ENCODE results near the gene PREB.
A peak's percentile ranks its signal among the peaks of the same experiment; 100 is the strongest.

PREB gene

DNA sequence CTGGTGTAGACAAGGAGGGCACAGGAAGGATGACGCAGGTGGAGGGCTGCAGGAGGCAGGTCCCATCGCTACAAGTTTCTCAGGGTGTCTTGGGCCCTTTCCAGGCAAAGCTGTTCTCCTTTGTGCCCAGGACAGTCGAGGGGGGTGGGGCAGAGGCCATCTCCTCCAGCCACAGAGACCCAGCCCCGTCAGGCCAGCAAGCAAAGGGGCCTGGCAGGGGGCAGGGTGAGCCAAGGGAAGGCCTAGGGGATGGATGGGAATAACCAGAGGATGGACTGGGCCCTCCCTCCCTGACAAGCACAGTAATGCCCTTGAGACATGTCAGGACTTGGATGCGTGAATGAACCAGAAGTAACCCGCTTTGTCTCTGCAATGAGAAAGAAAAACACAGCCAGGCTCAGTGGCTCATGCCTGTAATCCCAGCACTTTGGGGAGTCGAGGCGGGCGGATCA is 20.7 kb upstream of the PREB start:
- DNase-seq (ENCODE audit: low read depth), result no peak
- H3K4me3 ChIP-seq (ENCODE audit: low read depth, low read length), result no peak overlapping the region

DNA sequence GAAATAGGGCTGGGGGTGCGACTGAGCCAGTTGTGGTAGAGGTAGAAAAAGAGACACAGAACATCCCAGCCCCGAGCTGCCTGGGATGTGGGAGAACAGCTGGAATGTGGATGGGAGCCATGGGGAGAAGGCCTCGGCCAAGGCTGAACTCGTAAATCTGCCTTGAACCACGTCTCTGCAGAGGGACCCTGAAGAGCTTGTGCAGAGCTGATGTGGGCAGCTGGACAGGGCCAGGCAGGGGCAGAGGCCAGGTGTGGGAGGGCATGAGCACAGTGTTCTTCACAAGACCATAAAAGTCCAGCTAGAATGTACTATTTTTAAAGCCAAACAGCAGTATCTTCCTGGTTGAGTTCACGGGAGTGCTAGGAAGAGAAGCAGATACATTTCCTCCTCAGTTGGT is 20.1 kb upstream of the PREB start:
- DNase-seq (ENCODE audit: low read depth), result no peak

DNA sequence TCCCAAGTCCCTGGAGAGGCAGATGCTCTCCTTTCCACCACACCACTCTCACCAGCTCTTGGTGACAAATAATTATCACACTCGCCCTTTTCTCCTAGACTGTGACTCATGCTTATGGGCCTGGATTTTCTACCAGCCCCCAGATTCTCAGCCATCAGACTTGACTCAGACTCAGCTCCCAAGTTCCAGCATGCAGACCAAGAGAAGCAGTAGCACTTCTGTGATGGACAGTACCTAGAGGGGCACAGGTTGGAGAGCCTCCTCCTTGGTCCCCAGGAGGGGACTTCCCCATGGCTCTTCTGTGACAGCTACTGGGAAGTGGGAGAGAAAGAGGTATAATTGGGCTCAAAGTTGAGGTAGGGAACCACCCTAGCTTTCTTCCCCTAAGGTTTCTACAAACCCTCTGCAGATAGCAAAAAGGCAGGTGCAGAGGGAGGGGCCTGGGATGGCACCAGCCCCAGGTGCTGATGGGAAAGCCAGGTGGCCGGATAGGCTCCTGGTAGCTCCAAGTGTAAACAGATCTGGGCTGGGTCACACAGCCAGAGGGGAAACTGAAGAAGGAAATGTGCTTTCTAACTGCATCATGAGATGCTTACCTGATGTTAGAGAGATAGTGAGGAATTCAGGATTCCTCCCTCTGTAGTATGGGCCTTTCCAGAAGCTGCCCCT is 18.5 kb upstream of the PREB start:
- no peak for DNase-seq (ENCODE audit: low read depth)
- no peak overlapping the region for H3K4me3 ChIP-seq (ENCODE audit: low read depth, low read length)

More for the DNA sequence above, 20.1 kb upstream of the PREB start:
- H3K4me3 ChIP-seq (ENCODE audit: low read depth, low read length), result no peak overlapping the region

DNA sequence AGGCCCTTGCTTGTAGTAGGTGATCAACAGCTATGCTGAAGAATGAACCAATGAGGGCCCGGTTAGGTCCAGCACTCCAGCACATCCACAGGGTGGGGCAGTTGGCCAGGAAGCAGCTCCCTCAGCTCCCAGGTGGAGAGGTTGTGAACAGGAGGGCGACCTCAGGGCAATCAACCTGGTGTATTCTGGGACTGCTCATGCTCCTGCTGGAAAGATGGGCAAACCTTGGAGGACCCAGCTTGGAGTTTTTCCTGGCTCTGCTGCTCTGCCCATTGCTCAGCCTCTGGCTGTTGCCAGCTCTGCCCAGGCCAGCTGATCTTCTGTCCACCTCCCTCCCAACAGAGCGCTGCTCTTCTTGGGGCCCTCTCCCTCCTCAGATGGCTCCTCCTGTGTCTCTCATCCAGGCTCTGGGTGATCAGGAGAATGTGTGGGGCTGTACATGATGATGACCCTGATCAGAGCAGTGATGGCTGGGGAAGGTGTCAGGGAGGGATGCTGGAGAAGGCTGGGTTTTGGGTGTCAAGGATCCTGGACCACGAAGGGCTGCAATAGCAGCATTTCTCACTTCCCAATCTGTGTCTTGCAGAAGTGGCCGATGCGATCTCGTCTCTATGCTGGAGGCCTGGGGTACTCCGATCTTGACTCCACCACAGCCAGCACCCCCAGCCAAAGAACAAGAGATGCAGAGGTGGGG is 17.8 kb upstream of the PREB start:
- H3K4me3 ChIP-seq (ENCODE audit: low read depth, low read length), result no peak overlapping the region
- DNase-seq (ENCODE audit: low read depth), result no peak

DNA sequence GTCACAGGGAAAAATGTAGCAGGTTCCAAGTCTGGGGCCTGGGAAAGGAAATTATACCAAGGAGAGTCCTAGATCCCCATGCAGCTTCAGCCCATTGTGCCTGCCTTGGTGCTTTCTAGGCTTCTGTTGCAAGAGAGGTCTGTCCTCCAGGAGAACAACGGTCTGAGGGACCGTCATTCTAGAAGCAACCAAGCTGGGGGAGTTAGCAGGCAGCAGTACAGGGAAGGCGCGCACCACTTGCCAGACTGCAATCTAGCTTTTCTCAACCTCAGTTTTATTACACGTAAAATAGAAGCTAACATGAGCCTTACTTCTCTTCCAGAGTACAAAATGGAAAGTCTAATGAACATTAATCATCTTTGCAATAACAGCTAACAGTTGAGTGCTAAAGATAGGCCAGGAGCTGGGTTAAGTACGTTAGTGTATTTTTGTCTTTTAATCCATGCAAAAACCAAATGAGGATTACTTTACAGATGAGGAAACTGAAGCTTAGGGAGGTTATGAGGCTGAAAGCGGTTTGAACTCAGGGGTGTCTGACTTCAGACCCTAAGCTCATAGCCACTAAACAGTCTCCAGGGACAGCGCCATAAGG is 16.3 kb upstream of the PREB start:
- no peak overlapping the region for H3K4me3 ChIP-seq (ENCODE audit: low read depth, low read length)
- DNase-seq (ENCODE audit: low read depth), result no peak

DNA sequence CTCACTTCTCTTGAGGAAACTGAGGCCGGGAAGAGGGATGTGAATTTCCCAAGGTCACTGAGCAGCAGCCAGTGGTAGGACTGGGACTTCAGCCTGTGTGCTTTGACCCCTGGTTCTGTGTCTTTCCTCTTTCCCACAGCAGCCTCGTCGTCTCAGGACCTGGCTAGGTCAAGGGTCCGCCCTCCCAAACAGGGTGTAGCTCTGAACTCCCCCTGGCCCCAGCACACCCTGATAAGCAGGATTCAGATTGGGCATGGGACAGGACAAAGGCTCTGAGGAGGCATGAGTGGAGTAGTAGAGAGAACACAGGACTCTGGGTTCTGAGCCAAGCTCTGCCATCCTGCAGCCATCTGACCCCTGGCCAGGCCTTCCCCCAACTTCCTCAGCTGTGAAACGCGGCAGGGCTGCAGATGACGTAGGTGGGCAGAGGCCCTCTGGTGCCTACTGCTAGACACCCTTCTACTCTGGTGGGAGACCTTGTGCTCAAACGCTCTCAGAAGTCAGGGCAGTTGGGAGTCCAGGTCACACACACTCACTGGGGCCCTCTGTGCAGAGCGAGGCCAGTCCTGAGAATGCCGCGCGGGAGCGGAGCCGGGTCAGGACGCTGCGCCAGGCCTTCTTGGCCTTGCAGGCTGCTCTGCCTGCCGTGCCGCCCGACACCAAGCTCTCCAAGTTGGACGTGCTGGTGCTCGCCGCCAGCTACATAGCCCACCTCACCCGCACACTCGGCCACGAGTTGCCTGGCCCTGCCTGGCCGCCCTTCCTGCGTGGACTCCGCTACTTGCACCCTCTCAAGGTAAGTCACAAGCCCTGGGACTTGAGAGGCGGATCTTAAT is 15.4 kb upstream of the PREB start:
- DNase-seq (ENCODE audit: low read depth), result no peak
- no peak overlapping the region for H3K4me3 ChIP-seq (ENCODE audit: low read depth, low read length)

DNA sequence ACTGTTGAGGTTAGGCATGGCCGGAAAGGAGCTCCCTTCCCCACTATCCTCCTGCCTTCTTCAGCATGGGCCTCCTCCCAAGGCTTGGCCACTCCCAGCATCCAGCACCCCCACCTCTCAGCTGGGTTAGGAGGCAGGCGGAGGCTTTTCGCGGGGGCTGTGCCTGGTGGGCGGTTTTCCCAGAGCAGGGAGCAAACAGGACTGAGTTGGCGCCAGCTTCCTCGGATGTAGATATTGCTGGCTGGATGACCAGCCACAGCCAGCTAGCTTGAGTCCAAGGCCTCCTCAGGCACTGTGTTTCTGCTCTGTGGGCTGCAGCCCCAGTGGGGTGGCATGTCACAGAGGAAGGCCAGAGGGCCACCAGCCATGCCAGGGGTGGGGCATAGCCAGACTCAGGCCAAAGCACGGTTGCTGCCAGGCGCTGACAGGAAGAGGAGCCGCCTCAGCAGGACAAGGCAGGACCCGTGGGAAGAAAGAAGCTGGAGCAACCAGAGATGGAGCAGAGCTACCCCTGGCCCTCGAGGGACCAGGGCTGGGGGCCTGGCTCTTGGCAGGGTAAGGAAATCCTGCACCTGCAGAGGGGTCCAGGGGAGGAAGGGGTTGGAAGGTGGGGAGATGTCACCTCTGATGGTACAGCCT is 14.5 kb upstream of the PREB start, which contains the start of gene TCF23:
TSS of gene TCF23 (plus strand) at position 204 of the 639 bp plus-strand sequence. CDS start at position 334, 130 bp downstream.
- no peak within 1 kb of the TSS for H3K4me3 ChIP-seq (ENCODE audit: low read depth, low read length)

DNA sequence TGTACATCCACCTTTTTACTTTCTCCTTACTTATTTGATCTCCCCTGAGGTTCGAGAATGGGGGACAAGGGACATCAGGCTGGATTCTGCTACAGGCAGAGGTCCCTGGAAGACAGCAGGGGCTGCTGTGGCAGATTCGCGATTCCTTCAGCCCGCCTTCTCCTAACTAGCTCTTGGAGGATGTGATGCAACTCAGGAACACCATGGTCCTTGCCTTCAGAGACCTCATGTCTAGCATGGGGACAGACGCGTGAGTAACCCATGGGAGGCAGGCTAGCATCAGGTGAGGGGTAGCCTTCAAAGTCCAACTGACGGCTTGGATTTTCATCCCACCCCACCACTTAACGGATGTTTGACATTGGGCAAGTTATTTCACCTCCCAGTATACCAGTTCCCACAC is 13.5 kb upstream of the PREB start:
- DNase-seq (ENCODE audit: low read depth), result no peak
- H3K4me3 ChIP-seq (ENCODE audit: low read depth, low read length), result no peak overlapping the region

More for the DNA sequence above, 14.5 kb upstream of the PREB start, which contains the start of gene TCF23:
- DNase-seq (ENCODE audit: low read depth), result no peak

DNA sequence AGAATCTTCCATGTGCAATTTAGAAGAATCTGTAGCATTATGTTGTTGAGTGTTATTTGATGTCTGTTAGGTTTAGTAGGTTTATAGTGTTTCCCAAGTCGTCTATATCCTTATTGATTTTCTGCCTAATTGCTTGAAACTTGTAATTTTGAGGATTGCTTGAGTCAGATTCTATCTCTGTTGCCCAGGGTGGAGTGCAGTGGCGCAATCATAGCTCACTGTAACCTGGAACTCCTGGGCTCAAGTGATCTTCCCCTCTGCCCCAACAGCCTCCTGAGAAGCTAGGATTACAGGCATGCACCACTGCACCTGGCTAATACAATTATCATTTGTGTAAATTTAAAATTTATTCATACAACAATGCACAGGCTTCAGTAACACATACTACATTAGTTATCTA is 11.2 kb upstream of the PREB start:
- H3K4me3 ChIP-seq (ENCODE audit: low read depth, low read length), result no peak overlapping the region
- no peak for DNase-seq (ENCODE audit: low read depth)

DNA sequence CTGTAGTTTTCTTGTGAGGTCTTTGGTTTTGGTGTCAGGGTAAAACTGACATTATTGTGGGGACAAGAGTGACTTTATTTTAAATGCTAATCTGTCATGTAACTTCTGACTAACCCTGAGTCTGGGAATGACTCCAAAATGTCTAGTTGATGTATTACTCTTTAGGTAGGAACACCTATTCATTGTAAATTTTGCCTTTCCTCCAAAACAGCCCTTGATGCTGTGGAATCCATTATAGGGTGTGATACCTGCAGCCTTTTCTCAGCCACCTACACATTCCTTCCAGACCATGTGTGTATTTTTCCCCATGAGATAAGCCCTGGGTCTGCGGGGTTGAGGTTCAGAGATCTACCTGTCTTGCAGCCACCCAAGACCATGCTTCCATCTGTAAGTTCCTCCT is 8.8 kb upstream of the PREB start:
- DNase-seq (ENCODE audit: low read depth), result no peak
- H3K4me3 ChIP-seq (ENCODE audit: low read depth, low read length), result no peak overlapping the region

DNA sequence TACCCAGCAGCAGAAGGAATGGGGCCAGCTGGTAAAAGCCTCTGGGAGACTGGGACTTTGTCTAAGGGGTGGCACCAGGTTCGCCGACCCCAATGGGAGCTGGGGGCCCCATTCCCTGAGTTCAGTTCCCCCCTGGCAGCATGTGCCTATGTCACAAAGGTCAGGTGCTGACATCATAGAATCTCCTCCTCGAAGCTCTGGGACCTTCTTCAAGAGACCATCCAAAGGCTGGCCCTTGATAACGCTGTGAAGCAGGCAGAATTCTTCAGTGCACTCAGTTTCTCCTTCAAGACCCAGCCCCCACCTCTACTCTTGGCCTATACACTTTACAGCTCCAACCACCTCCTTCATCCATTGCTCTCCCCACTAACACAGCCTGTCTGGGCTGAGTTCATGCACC is 4.9 kb upstream of the PREB start, which contains the start of gene PRR30:
TSS of gene PRR30 (minus strand) at position 101 of the 400 bp plus-strand sequence. CDS start 1,081 bp downstream, outside the sequence.
- H3K4me3 ChIP-seq (ENCODE audit: low read depth, low read length), result no peak within 1 kb of the TSS
- no peak for DNase-seq (ENCODE audit: low read depth)

DNA sequence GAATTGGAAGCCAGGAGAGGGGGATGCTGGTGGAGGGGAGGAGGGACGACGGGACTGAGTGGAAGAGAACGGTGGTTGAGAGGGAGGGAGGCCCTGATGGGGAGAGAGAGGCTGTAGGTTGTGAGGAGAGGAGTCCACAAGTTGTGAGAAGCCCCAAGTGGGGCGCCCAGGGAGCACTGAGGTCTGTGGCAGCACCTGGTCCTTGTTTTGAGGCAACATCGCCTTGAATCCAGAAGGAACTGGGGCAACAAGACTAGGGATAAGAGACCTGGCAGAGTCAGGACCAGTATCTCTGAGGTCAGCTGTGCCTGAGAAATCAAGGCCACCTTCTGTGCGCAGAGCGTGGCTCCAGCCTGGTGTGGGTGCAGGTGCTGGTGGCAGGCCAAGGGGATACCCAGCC is 3.7 kb upstream of the PREB start:
- no peak overlapping the region for H3K4me3 ChIP-seq (ENCODE audit: low read depth, low read length)
- no peak for DNase-seq (ENCODE audit: low read depth)

DNA sequence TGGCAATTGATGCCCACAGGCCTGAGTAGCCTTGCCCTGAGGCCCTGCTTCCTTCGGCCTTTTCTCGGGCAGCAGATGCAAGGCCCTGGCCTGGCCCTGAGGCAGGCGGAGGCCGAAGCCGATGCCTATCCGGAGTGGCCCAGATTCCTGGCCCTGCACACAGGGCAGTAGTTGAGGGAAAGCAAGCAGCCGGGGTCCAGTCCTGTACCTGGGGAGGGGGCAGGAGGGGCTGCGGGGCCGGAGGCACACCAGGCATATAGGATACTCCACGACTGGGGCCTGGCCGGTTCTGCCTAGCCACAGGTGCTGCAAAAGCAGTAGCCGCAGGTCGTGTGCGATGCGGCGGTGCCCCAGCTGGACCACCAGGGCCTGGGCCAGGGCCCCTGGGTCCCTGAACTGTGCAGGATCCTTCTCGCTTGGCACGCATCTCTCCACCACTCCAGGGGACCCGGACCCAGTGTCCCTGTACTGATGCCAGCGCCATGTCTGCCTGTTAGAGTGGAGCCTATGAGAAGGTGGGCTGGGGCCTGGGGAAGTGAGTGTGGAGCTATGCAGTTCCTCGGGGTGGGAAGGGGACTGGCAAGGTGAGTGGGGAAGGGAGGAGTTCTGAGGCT is 3.0 kb upstream of the PREB start:
- H3K4me3 ChIP-seq (ENCODE audit: low read depth, low read length), result no peak overlapping the region
- no peak for DNase-seq (ENCODE audit: low read depth)

DNA sequence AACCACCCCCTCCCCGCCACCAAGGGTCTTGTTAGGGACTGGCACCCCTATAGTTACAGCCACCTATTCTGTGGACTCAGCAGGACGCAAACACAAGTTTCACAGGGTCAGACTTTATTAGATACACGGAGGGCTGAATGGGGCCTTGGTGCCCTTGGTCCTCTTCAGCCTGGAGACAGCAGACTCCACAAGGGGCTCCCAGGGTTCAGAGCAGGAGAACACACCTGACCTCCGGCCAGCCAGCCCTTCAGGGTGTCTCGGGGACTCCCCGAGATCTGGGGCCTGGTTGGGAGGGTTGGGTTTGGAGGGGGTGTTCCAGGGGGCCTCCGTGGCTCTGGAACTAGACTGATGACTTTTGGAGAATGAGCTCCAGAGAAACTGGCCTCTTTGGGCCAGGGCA is 2.3 kb upstream of the PREB start:
- no peak for DNase-seq (ENCODE audit: low read depth)
- no peak overlapping the region for H3K4me3 ChIP-seq (ENCODE audit: low read depth, low read length)

DNA sequence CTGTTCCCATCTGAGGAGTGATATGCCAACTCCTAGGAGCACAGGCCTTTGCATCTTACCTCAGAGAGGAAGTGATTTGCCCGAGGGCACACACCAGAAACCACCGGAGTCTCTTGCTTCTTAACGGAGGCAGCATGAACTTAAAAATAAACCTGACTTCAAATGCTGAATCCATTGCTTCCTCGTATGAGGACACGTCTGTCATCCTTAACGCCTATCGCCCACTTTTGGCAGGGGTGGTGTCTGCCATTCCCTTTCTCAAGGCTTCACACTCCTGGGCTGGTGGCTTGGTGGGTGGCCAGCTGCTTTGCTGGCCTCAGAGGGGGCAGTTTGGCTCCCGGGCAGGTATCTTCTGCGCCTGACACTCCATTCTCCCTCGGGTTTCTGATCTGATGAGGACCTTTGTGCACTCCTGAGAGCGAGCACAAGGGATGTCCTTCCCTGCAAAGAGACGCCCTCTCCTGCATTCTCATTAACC is 1.1 kb upstream of the PREB start:
- H3K4me3 ChIP-seq (ENCODE audit: low read depth, low read length), result no peak overlapping the region
- DNase-seq (ENCODE audit: low read depth), result no peak

DNA sequence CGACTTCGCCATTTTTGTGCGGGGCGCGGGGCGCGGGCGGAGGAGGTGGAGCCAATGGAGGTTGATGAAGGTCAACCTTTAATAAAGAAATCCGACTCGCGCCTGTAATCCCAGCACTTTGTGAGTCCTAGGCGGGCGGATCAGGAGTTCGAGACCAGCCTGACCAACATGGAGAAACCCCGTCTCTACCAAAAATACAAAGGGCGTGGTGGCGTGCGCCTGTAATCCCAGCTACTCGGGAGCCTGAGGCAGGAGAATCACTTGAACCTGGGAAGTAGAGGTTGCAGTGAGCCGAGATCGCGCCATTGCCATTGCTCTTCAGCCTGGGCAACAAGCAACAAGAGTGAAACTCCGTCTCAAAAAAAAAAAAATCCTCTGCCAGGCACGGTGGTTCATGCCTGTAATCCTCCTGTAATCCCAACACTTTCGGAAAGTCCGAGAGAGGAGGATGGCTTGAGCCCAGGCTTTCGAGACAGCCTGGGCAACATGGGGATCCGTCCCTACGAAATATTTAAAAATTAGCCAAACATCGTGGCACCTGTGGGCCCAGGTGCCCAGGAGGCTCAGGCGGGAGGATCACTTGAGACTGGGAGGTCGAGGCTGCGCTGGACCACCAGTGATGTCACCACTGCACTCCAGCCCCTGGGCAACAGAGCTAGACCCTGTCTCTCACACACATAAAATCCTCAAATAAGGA is 493 bp upstream of the PREB start:
- H3K4me3 ChIP-seq (ENCODE audit: low read depth, low read length), result peak overlapping the region; percentile 11
- no peak for DNase-seq (ENCODE audit: low read depth)

DNA sequence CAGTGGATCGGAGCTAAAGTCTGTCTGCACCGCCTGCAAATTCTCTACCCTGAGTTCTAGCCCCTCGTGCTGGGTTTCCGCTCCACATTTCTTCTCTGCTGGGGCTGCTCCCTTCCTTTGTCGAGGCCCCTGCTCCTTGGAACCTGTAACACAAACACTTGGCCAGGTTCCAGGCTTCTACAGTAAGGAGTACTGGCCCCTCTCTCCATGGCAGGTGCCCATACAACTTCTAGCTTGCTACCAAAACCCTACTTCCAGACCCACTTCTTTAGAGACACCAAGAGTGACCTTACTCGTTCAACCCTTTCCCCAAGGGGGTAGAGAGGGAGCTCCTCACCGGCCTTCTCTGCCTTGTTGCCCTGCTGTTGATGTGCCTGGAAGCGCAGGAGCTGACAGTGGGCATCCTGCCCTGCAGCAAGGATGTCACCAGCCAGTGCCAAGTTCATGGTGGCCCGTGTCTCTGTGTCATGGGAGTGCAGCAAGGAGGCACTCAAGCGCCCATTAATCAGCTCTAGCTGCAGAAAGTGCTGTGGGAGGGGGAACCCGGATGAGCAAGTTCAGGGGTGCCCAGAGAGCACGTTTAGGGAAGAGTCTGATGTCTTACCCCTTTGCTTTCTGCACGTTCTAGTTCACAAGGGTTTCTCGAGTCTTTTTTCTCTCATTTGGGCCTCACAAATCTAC is 1.1 kb downstream of the PREB start:
- DNase-seq (ENCODE audit: low read depth), result no peak
- peak overlapping the region; percentile 82 for H3K4me3 ChIP-seq (ENCODE audit: low read depth, low read length)

DNA sequence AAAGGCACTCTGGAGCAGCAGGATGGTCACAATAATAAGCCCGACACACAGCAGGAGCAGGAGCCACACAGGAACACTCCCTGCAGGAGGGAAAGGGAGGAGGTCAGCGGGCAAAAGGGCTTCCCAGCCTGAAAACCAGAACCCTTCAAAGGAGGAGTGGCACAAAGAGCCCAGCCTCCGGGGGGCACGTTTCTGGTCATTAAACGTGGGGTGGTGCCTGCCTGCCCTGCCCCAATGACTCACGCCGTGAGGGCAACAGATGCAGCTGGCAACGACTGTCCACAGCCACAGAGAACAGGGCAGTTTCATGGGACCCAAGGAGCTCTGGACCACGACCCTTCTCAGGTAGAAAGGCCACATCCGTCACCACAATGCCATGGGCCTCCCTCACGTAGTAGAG is 3.0 kb downstream of the PREB start:
- no peak for DNase-seq (ENCODE audit: low read depth)
- no peak overlapping the region for H3K4me3 ChIP-seq (ENCODE audit: low read depth, low read length)

Data from skeletal muscle cell (primary cell).